ENCODE results near the gene RPH3AL. TPM values are rescaled to one million over a fixed set of nuclear protein-coding genes. Genes with fewer than 3 reads are reported as not detected.

RPH3AL gene
- polyA plus RNA-seq, 1 donor from 2014 or later = 0.87 TPM

DNA sequence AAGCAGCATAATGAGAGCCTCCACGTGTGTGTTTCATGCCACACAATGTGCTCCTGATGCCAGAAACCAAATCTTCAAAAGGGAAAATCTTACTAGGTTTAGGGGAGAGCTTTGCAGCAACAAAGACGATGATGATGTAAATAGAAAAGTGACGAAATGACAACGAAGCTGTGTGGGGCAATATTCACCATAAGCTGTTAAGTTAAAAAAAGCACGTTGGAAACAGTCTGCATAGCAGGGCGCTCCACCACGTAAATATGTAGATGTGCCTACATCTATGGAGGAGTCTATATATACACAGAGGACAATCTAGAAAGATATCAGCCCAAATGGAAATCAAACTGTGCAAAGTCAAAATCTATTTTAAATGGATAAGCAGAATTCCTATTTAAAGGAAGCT, 61.0 kb downstream of the RPH3AL start:
- H3K79me2 ChIP-seq (replicated peaks; ENCODE audit: insufficient read depth, low read length) = no peaks in the 10 kb centered on the region

GRCh38 chr17:290626-291025, 62.0 kb downstream of the RPH3AL start:
- TF ChIP-seq RAD21 (conservative IDR thresholded peaks at IDR 0.05) (no peak), REST (IDR thresholded peaks at IDR 0.05; ENCODE audit: borderline replicate concordance) (no peak), EP300 (conservative IDR thresholded peaks at IDR 0.05; ENCODE audit: poor library complexity, severe bottlenecking) (no peak), SMC3 (conservative IDR thresholded peaks at IDR 0.05; ENCODE audit: poor library complexity) (no peak), POLR2AphosphoS5 (IDR thresholded peaks at IDR 0.05) (no peak), TAF1 (IDR thresholded peaks at IDR 0.05; ENCODE audit: low read depth) (no peak), EZH2 (IDR thresholded peaks at IDR 0.05; ENCODE audit: borderline replicate concordance, insufficient read depth, low read length, poor library complexity, severe bottlenecking) (no peak), MXI1 (conservative IDR thresholded peaks at IDR 0.05; ENCODE audit: poor library complexity, severe bottlenecking) (no peak)
- TF ChIP-seq, protein P1, sequence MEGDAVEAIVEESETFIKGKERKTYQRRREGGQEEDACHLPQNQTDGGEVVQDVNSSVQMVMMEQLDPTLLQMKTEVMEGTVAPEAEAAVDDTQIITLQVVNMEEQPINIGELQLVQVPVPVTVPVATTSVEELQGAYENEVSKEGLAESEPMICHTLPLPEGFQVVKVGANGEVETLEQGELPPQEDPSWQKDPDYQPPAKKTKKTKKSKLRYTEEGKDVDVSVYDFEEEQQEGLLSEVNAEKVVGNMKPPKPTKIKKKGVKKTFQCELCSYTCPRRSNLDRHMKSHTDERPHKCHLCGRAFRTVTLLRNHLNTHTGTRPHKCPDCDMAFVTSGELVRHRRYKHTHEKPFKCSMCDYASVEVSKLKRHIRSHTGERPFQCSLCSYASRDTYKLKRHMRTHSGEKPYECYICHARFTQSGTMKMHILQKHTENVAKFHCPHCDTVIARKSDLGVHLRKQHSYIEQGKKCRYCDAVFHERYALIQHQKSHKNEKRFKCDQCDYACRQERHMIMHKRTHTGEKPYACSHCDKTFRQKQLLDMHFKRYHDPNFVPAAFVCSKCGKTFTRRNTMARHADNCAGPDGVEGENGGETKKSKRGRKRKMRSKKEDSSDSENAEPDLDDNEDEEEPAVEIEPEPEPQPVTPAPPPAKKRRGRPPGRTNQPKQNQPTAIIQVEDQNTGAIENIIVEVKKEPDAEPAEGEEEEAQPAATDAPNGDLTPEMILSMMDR (IDR thresholded peaks at IDR 0.05; ENCODE audit: poor library complexity, severe bottlenecking) = no peak
- Histone ChIP-seq H3K27me3 (ENCODE audit: insufficient read depth, low read depth, low read length) (no peaks in the 10 kb centered on the region), H4K20me1 (ENCODE audit: insufficient read depth) (no peaks in the 10 kb centered on the region), H3K4me3 (ENCODE audit: low read length) (no peak overlapping the region), H3K4me2 (ENCODE audit: low read length) (no peak overlapping the region), H2AFZ (ENCODE audit: low read depth, low read length) (no peak overlapping the region), H3K9ac (ENCODE audit: low read length) (no peak overlapping the region), H3F3A (ENCODE audit: insufficient read depth, low read length, poor library complexity, severe bottlenecking) (no peaks in the 10 kb centered on the region), H3K9me3 (ENCODE audit: low read length) (no peaks in the 10 kb centered on the region), H3K79me2 (replicated peaks; ENCODE audit: insufficient read depth, low read length) (no peaks in the 10 kb centered on the region), H3K27ac (ENCODE audit: low read length) (no peak overlapping the region), H3K9me2 (ENCODE audit: insufficient read depth, low read length) (no peaks in the 10 kb centered on the region), H3K36me3 (ENCODE audit: insufficient read depth, low read length) (no peaks in the 10 kb centered on the region)

More for the DNA sequence above, 61.0 kb downstream of the RPH3AL start:
- no peaks in the 10 kb centered on the region for H3K36me3 ChIP-seq (ENCODE audit: insufficient read depth, low read length)
- H3K4me3 ChIP-seq (ENCODE audit: low read length) = no peak overlapping the region
- H2AFZ ChIP-seq (ENCODE audit: low read depth, low read length) = no peak overlapping the region
- no peak overlapping the region for H3K9ac ChIP-seq (ENCODE audit: low read length)
- no peak overlapping the region for H3K27ac ChIP-seq (ENCODE audit: low read length)
- TF ChIP-seq SMC3 (conservative IDR thresholded peaks at IDR 0.05; ENCODE audit: poor library complexity) (no peak), POLR2AphosphoS5 (IDR thresholded peaks at IDR 0.05) (no peak), EP300 (conservative IDR thresholded peaks at IDR 0.05; ENCODE audit: poor library complexity, severe bottlenecking) (no peak), RAD21 (conservative IDR thresholded peaks at IDR 0.05) (no peak), MXI1 (conservative IDR thresholded peaks at IDR 0.05; ENCODE audit: poor library complexity, severe bottlenecking) (no peak)
- TF ChIP-seq, protein P1 (IDR thresholded peaks at IDR 0.05; ENCODE audit: poor library complexity, severe bottlenecking) = no peak
- H3K4me2 ChIP-seq (ENCODE audit: low read length) = no peak overlapping the region
- H3F3A ChIP-seq (ENCODE audit: insufficient read depth, low read length, poor library complexity, severe bottlenecking) = no peaks in the 10 kb centered on the region
- no peaks in the 10 kb centered on the region for H3K9me2 ChIP-seq (ENCODE audit: insufficient read depth, low read length)
- H3K27me3 ChIP-seq (ENCODE audit: insufficient read depth, low read depth, low read length) = no peaks in the 10 kb centered on the region
- H3K9me3 ChIP-seq (ENCODE audit: low read length) = no peaks in the 10 kb centered on the region
- no peaks in the 10 kb centered on the region for H4K20me1 ChIP-seq (ENCODE audit: insufficient read depth)

All from neural cell (in vitro differentiated cells).